Left ventricle myocardium inferior (tissue), 1 donor: Measurements from ENCODE around the gene HSPA1L. TPM values are rescaled to one million over a fixed set of nuclear protein-coding genes. Genes with fewer than 3 reads are reported as not detected.
"Not testable (repeated sequence)": the region's sequence is repeated elsewhere in the genome, so short reads cannot be mapped to it uniquely, and the experiment has no call there.

Experiments used
- DNase-seq: peaks from one replicate; pipeline ENCODE4 v3.0.0-alpha.2; 2020
- H3K27ac ChIP-seq: fragments of 200-600 bp; replicated peaks from 2 replicates; pipeline ENCODE4 v1.8.0; 2021
- H3K27me3 ChIP-seq: fragments of 200-600 bp; 2 replicates; pipeline ENCODE4 v1.8.0; 2021; ENCODE audit warnings: low read depth
- H3K36me3 ChIP-seq: fragments of 200-600 bp; 2 replicates; pipeline ENCODE4 v1.8.0; 2021
- H3K4me1 ChIP-seq: fragments of 200-600 bp; 2 replicates; pipeline ENCODE4 v1.8.0; 2021
- H3K4me3 ChIP-seq: fragments of 200-600 bp; 2 replicates; pipeline ENCODE4 v1.8.0; 2021; ENCODE audit warnings: mild to moderate bottlenecking, moderate library complexity
- H3K9me3 ChIP-seq: fragments of 200-600 bp; replicated peaks from 2 replicates; pipeline ENCODE4 v1.8.0; 2021
- intact Hi-C: fragments of 100-400 bp; cut with micrococcal nuclease; formaldehyde crosslinking; loops from one replicate; pipeline ENCODE4 v1.11.0; 2022
- total RNA-seq: library from RNA; stranded (reverse); fragmentation: NEBNext Ultra II Directional; extraction: Animal tissue kit (Norgen Biotek cat#: 25700); gene quantifications from one replicate; pipeline ENCODE4 v1.2.1, GENCODE V29; 2021
- TF ChIP-seq, protein P1 (sequence below): fragments of 200-600 bp; IDR thresholded peaks from 2 replicates; pipeline ENCODE4 v1.8.0; 2021; ENCODE audit warnings: antibody characterized with exemption, mild to moderate bottlenecking, borderline replicate concordance
- donor health status: DM: no; HTN: yes; CAD: no; lungs with severe emphysema.

Gene HSPA1L
- total RNA-seq, 1 donor from 2014 or later, result 2.2 TPM

DNA sequence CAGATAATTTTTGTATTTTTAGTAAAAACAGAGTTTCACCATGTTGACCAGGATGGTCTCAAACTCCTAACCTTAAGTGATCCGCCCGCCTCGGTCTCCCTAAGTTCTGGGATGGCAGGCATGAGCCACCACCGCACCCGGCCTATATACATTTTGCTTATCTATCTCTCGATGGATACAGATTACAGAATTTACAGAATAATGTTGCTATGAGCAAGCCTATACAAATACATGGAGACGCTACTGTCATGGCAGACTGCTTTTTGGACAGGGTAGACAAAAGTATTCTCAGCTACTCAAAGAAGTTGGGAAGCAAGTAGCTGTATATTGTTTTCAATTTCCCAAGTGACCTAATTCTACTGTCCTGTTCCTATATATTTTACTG lies 1.6 kb downstream of the HSPA1L start:
- Histone ChIP-seq H3K27ac (peak overlapping the region; percentile 100), H3K4me3 (peak overlapping the region; percentile 75), H3K4me1 (peaks cover 24% of the 10 kb centered on the region), H3K27me3 (no peaks in the 10 kb centered on the region), H3K36me3 (no peaks in the 10 kb centered on the region), H3K9me3 (no peaks in the 10 kb centered on the region)
- intact Hi-C loops, result no loop called here
- no peak for DNase-seq
- TF ChIP-seq, protein P1, sequence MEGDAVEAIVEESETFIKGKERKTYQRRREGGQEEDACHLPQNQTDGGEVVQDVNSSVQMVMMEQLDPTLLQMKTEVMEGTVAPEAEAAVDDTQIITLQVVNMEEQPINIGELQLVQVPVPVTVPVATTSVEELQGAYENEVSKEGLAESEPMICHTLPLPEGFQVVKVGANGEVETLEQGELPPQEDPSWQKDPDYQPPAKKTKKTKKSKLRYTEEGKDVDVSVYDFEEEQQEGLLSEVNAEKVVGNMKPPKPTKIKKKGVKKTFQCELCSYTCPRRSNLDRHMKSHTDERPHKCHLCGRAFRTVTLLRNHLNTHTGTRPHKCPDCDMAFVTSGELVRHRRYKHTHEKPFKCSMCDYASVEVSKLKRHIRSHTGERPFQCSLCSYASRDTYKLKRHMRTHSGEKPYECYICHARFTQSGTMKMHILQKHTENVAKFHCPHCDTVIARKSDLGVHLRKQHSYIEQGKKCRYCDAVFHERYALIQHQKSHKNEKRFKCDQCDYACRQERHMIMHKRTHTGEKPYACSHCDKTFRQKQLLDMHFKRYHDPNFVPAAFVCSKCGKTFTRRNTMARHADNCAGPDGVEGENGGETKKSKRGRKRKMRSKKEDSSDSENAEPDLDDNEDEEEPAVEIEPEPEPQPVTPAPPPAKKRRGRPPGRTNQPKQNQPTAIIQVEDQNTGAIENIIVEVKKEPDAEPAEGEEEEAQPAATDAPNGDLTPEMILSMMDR, result no peak

DNA sequence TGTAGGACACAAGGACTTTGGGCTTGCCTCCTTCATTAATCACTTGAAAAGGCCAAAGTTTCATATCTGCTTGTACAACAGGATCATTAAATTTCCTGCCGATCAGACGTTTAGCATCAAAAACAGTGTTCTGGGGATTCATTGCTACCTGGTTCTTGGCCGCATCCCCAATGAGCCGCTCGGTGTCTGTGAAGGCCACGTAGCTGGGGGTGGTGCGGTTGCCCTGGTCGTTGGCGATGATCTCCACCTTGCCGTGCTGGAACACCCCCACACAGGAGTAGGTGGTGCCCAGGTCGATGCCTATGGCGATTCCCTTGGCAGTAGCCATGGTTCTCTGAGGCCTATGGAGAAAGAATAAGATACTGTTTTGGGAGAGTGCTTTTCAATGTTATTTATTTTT lies 3.4 kb downstream of the HSPA1L start:
- Histone ChIP-seq H3K36me3 (no peaks in the 10 kb centered on the region), H3K4me1 (peaks cover 18% of the 10 kb centered on the region), H3K27me3 (no peaks in the 10 kb centered on the region), H3K9me3 (no peaks in the 10 kb centered on the region), H3K27ac (no peak overlapping the region), H3K4me3 (no peak overlapping the region)
- intact Hi-C loops, result no loop called here
- DNase-seq, result no peak
- TF ChIP-seq, protein P1, result no peak

DNA sequence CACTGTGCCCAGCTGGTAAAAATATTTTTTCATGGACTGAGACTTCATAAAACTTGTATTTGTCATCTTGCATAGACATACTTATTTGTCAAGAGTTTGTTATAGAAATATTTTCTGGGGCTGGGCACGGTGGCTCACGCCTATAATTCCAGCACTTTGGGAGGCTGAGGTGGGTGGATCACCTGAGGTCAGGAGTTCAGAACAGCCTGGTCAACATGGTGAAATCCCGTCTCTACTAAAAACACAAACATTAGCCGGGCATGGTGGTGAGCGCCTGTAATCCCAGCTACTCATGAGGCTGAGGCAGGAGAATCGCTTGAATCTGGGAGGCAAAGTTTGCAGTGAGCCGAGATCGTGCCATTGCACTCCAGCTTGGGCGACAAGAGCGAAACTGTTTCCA lies 6.5 kb downstream of the HSPA1L start:
- H3K27ac ChIP-seq, intact Hi-C loops: not testable (repeated sequence)

GRCh38 chr6:31806470-31807272 lies 8.4 kb downstream of the HSPA1L start, which contains the start of gene LSM2:
Gene LSM2 (minus strand): TSS chr6:31806966. CDS start chr6:31806757, 209 bp downstream.
- Histone ChIP-seq H3K27ac (peak within 1 kb of the TSS; percentile 94), H3K4me3 (peak within 1 kb of the TSS; percentile 79), H3K4me1 (peaks cover 20% of the 10 kb centered on the region), H3K27me3 (no peaks in the 10 kb centered on the region), H3K36me3 (peaks cover 9% of the 10 kb centered on the region), H3K9me3 (no peaks in the 10 kb centered on the region)
- TF ChIP-seq, protein P1, result peak; percentile 30
- peak; percentile 98 for DNase-seq
- intact Hi-C loops, result no loop called here

More for the DNA sequence above, 6.5 kb downstream of the HSPA1L start:
- not testable (repeated sequence) for H3K27me3 ChIP-seq, DNase-seq, H3K9me3 ChIP-seq, H3K36me3 ChIP-seq, H3K4me3 ChIP-seq
- peaks cover 26% of the 10 kb centered on the region for H3K4me1 ChIP-seq

- H3K27me3 ChIP-seq, result no peaks in the 10 kb centered on the region
- peak overlapping the region; percentile 94 for H3K27ac ChIP-seq
- no peak for DNase-seq
- no peaks in the 10 kb centered on the region for H3K9me3 ChIP-seq
- H3K4me1 ChIP-seq, result peaks cover 20% of the 10 kb centered on the region
- TF ChIP-seq, protein P1, result no peak
- peak overlapping the region; percentile 79 for H3K4me3 ChIP-seq
- intact Hi-C loops, result no loop called here
- H3K36me3 ChIP-seq, result peaks cover 14% of the 10 kb centered on the region
Observed at GRCh38 chr6:31805939-31806469, 9.1 kb downstream of the HSPA1L start.

GRCh38 chr6:31801031-31801927 lies 13.8 kb downstream of the HSPA1L start:
- intact Hi-C loops, H3K4me3 ChIP-seq, H3K9me3 ChIP-seq, H3K27ac ChIP-seq, H3K27me3 ChIP-seq, DNase-seq: not testable (repeated sequence)
- peaks cover 14% of the 10 kb centered on the region for H3K36me3 ChIP-seq
- peaks cover 13% of the 10 kb centered on the region for H3K4me1 ChIP-seq
